HCT116 (cell line): ENCODE measurements around the gene PIP4K2B. TPM values are rescaled to one million over a fixed set of nuclear protein-coding genes. Genes with fewer than 3 reads are reported as not detected.
A peak's percentile ranks its signal among the peaks of the same experiment; 100 is the strongest.

Source experiments
- ATAC-seq: fragments of 200-7000 bp; cut with Tn5 transposase; 2 replicates; pipeline ENCODE4 v1.9.1; 2020; ENCODE audit warnings: mild to moderate bottlenecking, moderate library complexity
- BruUV-seq: library from RNA; stranded (reverse); fragments of 400-500 nt; replicated peaks from 2 replicates; lab custom pipeline; 2021; lab: Mats Ljungman, UMichigan
- CTCF ChIA-PET: fragments of 300-600 bp; sonication (Branson Sonifier 250); formaldehyde crosslinking; loops from one replicate; lab custom pipeline; 2021; ENCODE audit warnings: antibody characterized with exemption; lab: Charles Lee
- POLR2A ChIA-PET: fragments of 300-600, 350-600 bp; sonication (Branson Sonifier 250); formaldehyde crosslinking; loops from one replicate; lab custom pipeline; 2021; ENCODE audit warnings: antibody characterized with exemption; lab: Charles Lee
- RAD21 ChIA-PET, 2 experiments: fragments of 300-600 bp; sonication (Branson Sonifier 250); formaldehyde crosslinking; loops; one replicate each; lab custom pipeline; 2023; ENCODE audit warnings: low total read pairs in 2 of 2; ENCODE audit not compliant: uncharacterized antibody in 2 of 2, unreplicated experiment in 2 of 2, low non-redundant PET in 1 of 2; lab: Charles Lee
- DNase-seq: peaks from one replicate; pipeline ENCODE4 v3.0.0-alpha.2; 2010; ENCODE audit warnings: low read depth, low spot score
- H2AFZ ChIP-seq: fragments of 200-600 bp; shearing (Covaris generic), sonication (generic); 2 replicates; pipeline ENCODE4 v1.6.1; 2017; ENCODE audit warnings: low read depth, mixed run types, mixed read lengths, antibody characterized with exemption, low read length; ENCODE audit not compliant: poor library complexity, severe bottlenecking
- H3K27ac ChIP-seq: 2 replicates; pipeline ENCODE4 v1.5.1; 2012; ENCODE audit warnings: low read depth, low read length
- H3K27me3 ChIP-seq: fragments of 200-600 bp; sonication (generic); 2 replicates; pipeline ENCODE4 v1.6.1; 2016; ENCODE audit warnings: mixed run types, low read length, mixed read lengths; ENCODE audit not compliant: insufficient read depth
- H3K36me3 ChIP-seq, 2 experiments: fragments of 200-500 bp in 1 of 2; fragments of 200-600 bp in 1 of 2; sonication (Bioruptor generic) in 1 of 2; sonication (generic) in 1 of 2; 2 replicates each; pipeline versions ENCODE4 v1.5.1 to v1.6.1; 2014 to 2016; ENCODE audit warnings: low read length in 2 of 2, inconsistent platforms in 1 of 2, mixed read lengths in 1 of 2, mixed run types in 1 of 2; ENCODE audit not compliant: insufficient read depth in 2 of 2, control insufficient read depth in 1 of 2
- H3K4me1 ChIP-seq, 2 experiments: fragments of 200-600 bp in 1 of 2; sonication (generic) in 1 of 2; 2 replicates each; pipeline versions ENCODE4 v1.5.1 to v1.6.1; 2012 to 2017; ENCODE audit warnings: low read length in 2 of 2, inconsistent platforms in 1 of 2, mild to moderate bottlenecking in 1 of 2, mixed read lengths in 1 of 2, mixed run types in 1 of 2, moderate library complexity in 1 of 2; ENCODE audit not compliant: insufficient read depth in 2 of 2, control insufficient read depth in 1 of 2
- H3K4me2 ChIP-seq: fragments of 200-600 bp; sonication (generic); 2 replicates; pipeline ENCODE4 v1.6.1; 2017; ENCODE audit warnings: mixed run types, low read length, mixed read lengths
- H3K4me3 ChIP-seq, 2 experiments: fragments of 200-600 bp in 1 of 2; sonication (generic) in 1 of 2; replicated peaks in 1 of 2; 2 replicates each; pipeline ENCODE4 v1.5.1; 2011 to 2016; ENCODE audit warnings: low read length in 2 of 2, control low read depth in 1 of 2, low read depth in 1 of 2, mild to moderate bottlenecking in 1 of 2, mixed read lengths in 1 of 2, mixed run types in 1 of 2
- H3K79me2 ChIP-seq: fragments of 200-600 bp; sonication (generic); 2 replicates; pipeline ENCODE4 v1.6.1; 2017; ENCODE audit warnings: mild to moderate bottlenecking, mixed run types, low read length, moderate library complexity, mixed read lengths; ENCODE audit not compliant: insufficient read depth
- H3K9ac ChIP-seq: fragments of 200-600 bp; sonication (generic); 2 replicates; pipeline ENCODE4 v1.6.1; 2016; ENCODE audit warnings: low read length, mixed read lengths
- H3K9me2 ChIP-seq: fragments of 200-600 bp; sonication (generic), shearing (Covaris generic); 2 replicates; pipeline ENCODE4 v1.6.1; 2017; ENCODE audit warnings: mixed run types, mild to moderate bottlenecking, moderate library complexity; ENCODE audit not compliant: insufficient read depth
- H3K9me3 ChIP-seq, 2 experiments: fragments of 200-500 bp in 1 of 2; fragments of 200-600 bp in 1 of 2; sonication (Bioruptor generic) in 1 of 2; sonication (generic) in 1 of 2; 2 replicates each; pipeline ENCODE4 v1.6.1; 2014 to 2017; ENCODE audit warnings: low read length in 2 of 2, mixed read lengths in 2 of 2, inconsistent platforms in 1 of 2, low read depth in 1 of 2, mild to moderate bottlenecking in 1 of 2, mixed run types in 1 of 2, moderate library complexity in 1 of 2; ENCODE audit not compliant: control insufficient read depth in 1 of 2, insufficient read depth in 1 of 2
- H4K20me1 ChIP-seq: fragments of 200-600 bp; sonication (generic), shearing (Covaris generic); 2 replicates; pipeline ENCODE4 v1.6.1; 2017; ENCODE audit warnings: mixed run types, mild to moderate bottlenecking, moderate library complexity; ENCODE audit not compliant: insufficient read depth
- EGR1 ChIP-seq: IDR thresholded peaks from 2 replicates; pipeline ENCODE4 v1.6.1; 2012; ENCODE audit warnings: low read depth
- FOSL1 ChIP-seq: IDR thresholded peaks from 2 replicates; pipeline ENCODE4 v1.6.1; 2012; ENCODE audit warnings: low read depth
- POLR2A ChIP-seq: IDR thresholded peaks from 2 replicates; pipeline ENCODE4 v1.7.0; 2011; ENCODE audit warnings: borderline replicate concordance; ENCODE audit not compliant: insufficient read depth, insufficient read length; ENCODE audit errors: extremely low read depth
- POLR2AphosphoS5 ChIP-seq: IDR thresholded peaks from 2 replicates; pipeline ENCODE4 v1.6.1; 2011; ENCODE audit warnings: mild to moderate bottlenecking, low read depth, low read length, moderate library complexity
- SIN3A ChIP-seq: IDR thresholded peaks from 2 replicates; pipeline ENCODE4 v1.6.1; 2012; ENCODE audit warnings: low read depth
- SRF ChIP-seq: IDR thresholded peaks from 2 replicates; pipeline ENCODE4 v1.6.1; 2012; ENCODE audit warnings: low read depth
- YY1 ChIP-seq: IDR thresholded peaks from 2 replicates; pipeline ENCODE4 v1.6.1; 2011; ENCODE audit warnings: low read length, low read depth, moderate library complexity, mild to moderate bottlenecking; ENCODE audit not compliant: insufficient replicate concordance; ENCODE audit errors: extremely low read depth
- intact Hi-C: fragments of 100-400 bp; cut with micrococcal nuclease; formaldehyde crosslinking; loops from 2 replicates; pipeline ENCODE4 v1.10.0; 2022
- total RNA-seq: library from RNA; stranded (reverse); gene quantifications from one replicate; pipeline ENCODE4 v1.2.1, GENCODE V29; 2021; ENCODE audit not compliant: unreplicated experiment
- TF ChIP-seq, protein P1 (sequence below): IDR thresholded peaks from 2 replicates; pipeline ENCODE4 v1.6.1; 2012
- TF ChIP-seq, protein P2 (sequence below): IDR thresholded peaks from 2 replicates; pipeline ENCODE4 v1.6.1; 2012

Gene PIP4K2B
- total RNA-seq, 1 experiment from 2014 or later = 40.3 TPM

DNA sequence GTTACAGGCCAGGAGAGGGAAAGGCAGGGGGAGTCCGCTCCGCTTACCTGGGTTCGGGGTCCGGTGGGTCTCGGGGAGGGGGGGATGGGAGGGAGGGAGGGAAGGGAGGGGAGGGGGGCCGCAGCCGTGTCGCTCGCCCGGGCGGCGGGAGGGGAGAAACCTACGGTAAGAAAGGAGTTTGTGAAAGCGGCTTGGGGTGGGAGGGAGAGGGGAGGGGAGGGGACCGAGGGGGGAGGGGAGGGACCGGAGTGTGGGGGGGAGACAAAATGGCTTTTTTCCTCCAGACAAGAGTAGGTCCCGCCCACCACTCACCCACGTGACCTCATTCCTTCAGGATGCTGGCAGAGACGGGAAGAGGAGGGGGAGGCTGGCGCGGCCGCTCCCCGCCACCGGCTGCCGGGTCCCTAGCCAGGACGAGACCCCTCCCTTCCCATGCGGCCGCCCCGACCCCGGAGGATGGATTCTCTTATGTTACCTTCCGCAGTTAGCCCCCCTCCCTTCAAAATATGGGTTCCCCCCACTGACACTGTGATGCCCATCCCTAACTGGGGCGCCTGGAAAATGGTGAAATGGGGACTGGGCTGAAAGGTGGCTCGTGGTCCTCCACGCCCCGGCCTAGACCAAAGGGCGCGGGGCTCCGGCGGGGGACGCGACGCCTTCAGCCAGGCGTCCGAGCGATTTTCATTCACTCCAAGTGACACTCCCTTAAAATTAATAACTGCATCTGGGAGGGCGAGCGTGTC is 51.0 kb downstream of the PIP4K2B start, which contains the start of gene PCGF2:
TSS of gene PCGF2 (minus strand) at position 188 of the 743 bp plus-strand sequence. CDS start 7,934 bp downstream, outside the sequence.
- peak; percentile 26 for ATAC-seq

More for the DNA sequence above, 51.0 kb downstream of the PIP4K2B start, which contains the start of gene PCGF2:
- H2AFZ ChIP-seq = no peak within 1 kb of the TSS
- POLR2A ChIA-PET = no interaction called here
- TF ChIP-seq, protein P1, sequence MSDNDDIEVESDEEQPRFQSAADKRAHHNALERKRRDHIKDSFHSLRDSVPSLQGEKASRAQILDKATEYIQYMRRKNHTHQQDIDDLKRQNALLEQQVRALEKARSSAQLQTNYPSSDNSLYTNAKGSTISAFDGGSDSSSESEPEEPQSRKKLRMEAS = peak; percentile 48; the same call in 1 of the 2 replicates
- TF ChIP-seq FOSL1 (no peak), POLR2AphosphoS5 (peak; percentile 61), EGR1 (0 out of 2 replicates have a peak, but pooled peaks have one; percentile 30), YY1 (peak; percentile 15), SIN3A (no peak; the same call in 1 of the 2 replicates), POLR2A (no peak), SRF (no peak)
- TF ChIP-seq, protein P2, sequence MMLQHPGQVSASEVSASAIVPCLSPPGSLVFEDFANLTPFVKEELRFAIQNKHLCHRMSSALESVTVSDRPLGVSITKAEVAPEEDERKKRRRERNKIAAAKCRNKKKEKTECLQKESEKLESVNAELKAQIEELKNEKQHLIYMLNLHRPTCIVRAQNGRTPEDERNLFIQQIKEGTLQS = no peak
- TF ChIP-seq, all 23 proteins: peak for 4
- peak; percentile 71 for DNase-seq
- H3K27ac ChIP-seq = peak within 1 kb of the TSS; percentile 100
- peaks cover 34 to 65% of the 10 kb centered on the region in 2 experiments for H3K4me1 ChIP-seq
- ChIA-PET CTCF (interaction anchor here (1.0 to 1.8 kb wide), 2 partner anchors 13 kb away, joined by 3 to 5 read pairs; no protein-coding TSS in a partner anchor), RAD21 (no interaction called here)
- peak within 1 kb of the TSS; percentile 99 to 100 for H3K4me3 ChIP-seq
- H4K20me1 ChIP-seq = no peaks in the 10 kb centered on the region
- H3K36me3 ChIP-seq = no peaks in the 10 kb centered on the region; a peak in 1 of 4 replicates
- peak within 1 kb of the TSS; percentile 95 for H3K9ac ChIP-seq
- intact Hi-C loops = no loop called here
- peaks cover 69% of the 10 kb centered on the region for H3K79me2 ChIP-seq
- no peaks in the 10 kb centered on the region for H3K27me3 ChIP-seq
- H3K9me2 ChIP-seq = no peaks in the 10 kb centered on the region
- peak within 1 kb of the TSS; percentile 94 for H3K4me2 ChIP-seq
- H3K9me3 ChIP-seq = no peaks in the 10 kb centered on the region
- no TSS peak for BruUV-seq
